Ovary (tissue), 9 donors: ENCODE measurements around the gene EXOC2. TPM values are rescaled to one million over a fixed set of nuclear protein-coding genes. Genes with fewer than 3 reads are reported as not detected.

Experiments
- DNase-seq, 5 donors: peaks; one replicate each; pipeline ENCODE4 v3.0.0-alpha.2; 2019 to 2020
- H3K27ac ChIP-seq, 2 donors: fragments of 200-600 bp; one replicate each; pipeline versions ENCODE4 v1.5.1 to v1.8.0; 2019 to 2022
- H3K27me3 ChIP-seq: fragments of 200-600 bp; one replicate; pipeline ENCODE4 v1.8.0; 2022
- H3K36me3 ChIP-seq: fragments of 200-600 bp; sonication (generic); one replicate; pipeline ENCODE4 v1.5.1; 2019
- H3K4me1 ChIP-seq: one replicate; pipeline ENCODE4 v1.8.1; 2013; ENCODE audit warnings: mild to moderate bottlenecking, moderate library complexity; ENCODE audit not compliant: insufficient read depth
- H3K4me3 ChIP-seq: fragments of 200-600 bp; sonication (generic); one replicate; pipeline ENCODE4 v1.5.1; 2017
- H3K9me3 ChIP-seq, 2 donors: fragments of 200-600 bp in 1 of 2; sonication (generic) in 1 of 2; one replicate each; pipeline versions ENCODE4 v1.5.1 to v1.8.1; 2013 to 2019; ENCODE audit warnings: mild to moderate bottlenecking in 1 of 2, moderate library complexity in 1 of 2
- EP300 ChIP-seq: sonication (generic); formaldehyde crosslinking; IDR thresholded peaks from one replicate; pipeline ENCODE4 v1.6.1; 2017; ENCODE audit warnings: antibody characterized with exemption
- POLR2A ChIP-seq: fragments of 450-650 bp; IDR thresholded peaks from one replicate; pipeline ENCODE4 v1.6.1; 2017; ENCODE audit warnings: antibody characterized with exemption, mild to moderate bottlenecking, moderate library complexity
- WGBS, 3 donors: extraction: QIAGEN DNeasy Blood & Tissue Kit in 1 of 3; methylation state at CpG; one replicate each; pipeline versions ENCODE4 v1.1.5 to v1.1.7; 2013 to 2017; 5-methylcytosine and 5-hydroxymethylcytosine counted together
- intact Hi-C, 4 donors: fragments of 100-400 bp; cut with DNase I; formaldehyde crosslinking; loops; one replicate each; pipeline versions ENCODE4 v1.11.0 to v1.15.1; 2022 to 2023
- polyA plus RNA-seq, 2 donors: library from polyadenylated mRNA; stranded (reverse); fragments of 200-250 nt in 1 of 2; fragments of 350-450 nt in 1 of 2; fragmentation: Illumina TruSeq in 1 of 2; extraction: RNeasy Lipid Tissue Mini Kit (QIAGEN cat#74804) in 1 of 2; gene quantifications; one replicate each; pipeline ENCODE4 v1.2.3, GENCODE V29; 2013 to 2014
- total RNA-seq, 7 donors: library from RNA; depleted of rRNA in 2 of 7; stranded (reverse); fragments of >200 nt in 2 of 7; fragmentation: NEBNext Ultra II Directional in 3 of 7; extraction: Animal tissue kit (Norgen Biotek cat#: 25700) in 3 of 7; gene quantifications; one replicate each; pipeline versions ENCODE4 v1.1.0 to v1.2.4, GENCODE V29; 2016 to 2023
- TF ChIP-seq, protein P1 (sequence below), 3 donors: fragments of 450-650 bp in 2 of 3; fragments of 200-600 bp in 1 of 3; IDR thresholded peaks; one replicate each; pipeline versions ENCODE4 v1.5.1 to v1.8.0; 2016 to 2022; ENCODE audit warnings: antibody characterized with exemption in 3 of 3, mild to moderate bottlenecking in 1 of 3
- donor health status: DM: no; HTN: no; CAD: no; lungs with moderate emphysema.
- donor health status: DM: no; HTN: no; CAD: no.
- donor health status: Bipolar disorder and iron deficiency.
- donor health status: DM: yes; HTN: yes; CAD: no.
- donor health status: DM: no; HTN: no; CAD: no.
- donor health status: DM: yes; HTN: yes; CAD: no.

Gene EXOC2
- total and polyA plus RNA-seq, 9 donors = 7.5 to 17.3 (median 14.2) TPM

GRCh38 chr6:677919-678318 lies 15.0 kb downstream of the EXOC2 start:
- Histone ChIP-seq H3K36me3 (no peaks in the 10 kb centered on the region), H3K27me3 (no peaks in the 10 kb centered on the region), H3K4me1 (peaks cover 1% of the 10 kb centered on the region), H3K4me3 (no peak overlapping the region), H3K27ac (no peak overlapping the region), H3K9me3 (no peaks in the 10 kb centered on the region)
- TF ChIP-seq POLR2A (no peak), EP300 (no peak)
- TF ChIP-seq, protein P1, sequence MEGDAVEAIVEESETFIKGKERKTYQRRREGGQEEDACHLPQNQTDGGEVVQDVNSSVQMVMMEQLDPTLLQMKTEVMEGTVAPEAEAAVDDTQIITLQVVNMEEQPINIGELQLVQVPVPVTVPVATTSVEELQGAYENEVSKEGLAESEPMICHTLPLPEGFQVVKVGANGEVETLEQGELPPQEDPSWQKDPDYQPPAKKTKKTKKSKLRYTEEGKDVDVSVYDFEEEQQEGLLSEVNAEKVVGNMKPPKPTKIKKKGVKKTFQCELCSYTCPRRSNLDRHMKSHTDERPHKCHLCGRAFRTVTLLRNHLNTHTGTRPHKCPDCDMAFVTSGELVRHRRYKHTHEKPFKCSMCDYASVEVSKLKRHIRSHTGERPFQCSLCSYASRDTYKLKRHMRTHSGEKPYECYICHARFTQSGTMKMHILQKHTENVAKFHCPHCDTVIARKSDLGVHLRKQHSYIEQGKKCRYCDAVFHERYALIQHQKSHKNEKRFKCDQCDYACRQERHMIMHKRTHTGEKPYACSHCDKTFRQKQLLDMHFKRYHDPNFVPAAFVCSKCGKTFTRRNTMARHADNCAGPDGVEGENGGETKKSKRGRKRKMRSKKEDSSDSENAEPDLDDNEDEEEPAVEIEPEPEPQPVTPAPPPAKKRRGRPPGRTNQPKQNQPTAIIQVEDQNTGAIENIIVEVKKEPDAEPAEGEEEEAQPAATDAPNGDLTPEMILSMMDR (IDR thresholded peaks at IDR 0.05) = no peak
- intact Hi-C loops = no loop called here
- 93 to 97% (median 96%) methylated on average over 4 of the region's 4 CpGs for WGBS, 3 donors
- DNase-seq = no peak

- Histone ChIP-seq H3K4me3 (no peak overlapping the region), H3K36me3 (no peaks in the 10 kb centered on the region), H3K27me3 (no peaks in the 10 kb centered on the region), H3K9me3 (no peaks in the 10 kb centered on the region), H3K4me1 (peaks cover 1% of the 10 kb centered on the region), H3K27ac (no peak overlapping the region)
- intact Hi-C loops = no loop called here
- TF ChIP-seq POLR2A (no peak), EP300 (no peak)
- TF ChIP-seq, protein P1 (IDR thresholded peaks at IDR 0.05) = no peak
- no peak for DNase-seq
- WGBS, 3 donors = 41 to 55% (median 54%) methylated on average over 3 of the region's 3 CpGs
These were observed 18.0 kb downstream of the EXOC2 start for GRCh38 chr6:674956-675355.

GRCh38 chr6:674406-674805 lies 18.5 kb downstream of the EXOC2 start:
- DNase-seq = no peak
- Histone ChIP-seq H3K27me3 (no peaks in the 10 kb centered on the region), H3K9me3 (no peaks in the 10 kb centered on the region), H3K27ac (no peak overlapping the region), H3K4me1 (peaks cover 3% of the 10 kb centered on the region), H3K4me3 (no peak overlapping the region), H3K36me3 (no peaks in the 10 kb centered on the region)
- TF ChIP-seq POLR2A (no peak), EP300 (no peak)
- TF ChIP-seq, protein P1 (IDR thresholded peaks at IDR 0.05) = no peak
- intact Hi-C loops = no loop called here

DNA sequence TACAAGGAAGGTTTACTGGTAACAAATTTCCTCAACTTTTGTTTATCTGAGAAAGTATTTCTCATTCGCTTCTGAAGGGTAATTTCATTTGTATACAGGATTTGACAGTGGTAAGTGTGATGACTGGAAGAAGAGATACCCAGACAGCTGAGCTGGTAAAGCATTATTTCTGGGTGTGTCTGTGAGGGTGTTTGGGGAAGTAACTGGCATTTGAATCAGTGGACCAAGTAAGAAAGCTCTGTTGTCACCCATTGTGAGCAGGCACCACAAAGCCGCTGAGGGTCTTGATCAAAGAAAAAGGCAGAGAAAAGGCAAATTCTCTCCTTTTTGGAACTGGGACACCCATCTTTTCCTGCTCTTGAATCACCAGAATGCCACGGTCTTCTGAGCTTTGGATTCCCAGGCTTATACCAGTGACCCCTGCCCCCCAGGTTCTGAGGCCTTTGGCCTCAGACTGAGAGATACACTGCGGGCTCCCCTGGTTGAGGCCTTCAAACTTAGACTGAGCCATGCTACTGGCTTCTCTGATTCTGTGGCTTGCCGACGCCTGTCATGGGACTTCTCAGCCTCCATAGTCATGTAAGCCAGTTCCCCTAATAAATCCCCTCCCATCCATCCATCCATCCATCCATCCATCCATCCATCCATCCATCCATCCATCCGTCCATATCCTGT lies 25.5 kb downstream of the EXOC2 start:
- no peak for DNase-seq
- no peak overlapping the region for H3K27ac ChIP-seq
- TF ChIP-seq POLR2A = no peak
- no peak for TF ChIP-seq EP300
- TF ChIP-seq, protein P1 (IDR thresholded peaks at IDR 0.05) = no peak
- H3K4me1 ChIP-seq = peaks cover 1% of the 10 kb centered on the region
- no peaks in the 10 kb centered on the region for H3K9me3 ChIP-seq
- no peaks in the 10 kb centered on the region for H3K36me3 ChIP-seq
- no peaks in the 10 kb centered on the region for H3K27me3 ChIP-seq
- no peak overlapping the region for H3K4me3 ChIP-seq
- intact Hi-C loops = no loop called here
- WGBS, 3 donors = 94 to 97% (median 96%) methylated on average over 7 of the region's 7 CpGs
